Occipital lobe (tissue), 2 donors: Measurements from ENCODE around the gene VPS13D. TPM values are rescaled to one million over a fixed set of nuclear protein-coding genes. Genes with fewer than 3 reads are reported as not detected.
"Not testable (repeated sequence)": the region's sequence is repeated elsewhere in the genome, so short reads cannot be mapped to it uniquely, and the experiment has no call there.

ENCODE experiments used
- DNase-seq: peaks from one replicate; lab custom pipeline; 2025; lab: John Stamatoyannopoulos, UW
- total RNA-seq: library from RNA; depleted of rRNA; stranded (reverse); fragments of >200 nt; gene quantifications from one replicate; pipeline ENCODE4 v1.2.3, GENCODE V29; 2014

Gene VPS13D
- total RNA-seq, 1 donor from 2014 or later: 42.0 TPM

GRCh38 chr1:12196641-12197482, 33.0 kb upstream of the VPS13D start:
- no peak for DNase-seq

- DNase-seq: no peak
Observed at GRCh38 chr1:12197483-12197880, 32.3 kb upstream of the VPS13D start.

GRCh38 chr1:12200208-12200607, 29.6 kb upstream of the VPS13D start:
- no peak for DNase-seq

DNA sequence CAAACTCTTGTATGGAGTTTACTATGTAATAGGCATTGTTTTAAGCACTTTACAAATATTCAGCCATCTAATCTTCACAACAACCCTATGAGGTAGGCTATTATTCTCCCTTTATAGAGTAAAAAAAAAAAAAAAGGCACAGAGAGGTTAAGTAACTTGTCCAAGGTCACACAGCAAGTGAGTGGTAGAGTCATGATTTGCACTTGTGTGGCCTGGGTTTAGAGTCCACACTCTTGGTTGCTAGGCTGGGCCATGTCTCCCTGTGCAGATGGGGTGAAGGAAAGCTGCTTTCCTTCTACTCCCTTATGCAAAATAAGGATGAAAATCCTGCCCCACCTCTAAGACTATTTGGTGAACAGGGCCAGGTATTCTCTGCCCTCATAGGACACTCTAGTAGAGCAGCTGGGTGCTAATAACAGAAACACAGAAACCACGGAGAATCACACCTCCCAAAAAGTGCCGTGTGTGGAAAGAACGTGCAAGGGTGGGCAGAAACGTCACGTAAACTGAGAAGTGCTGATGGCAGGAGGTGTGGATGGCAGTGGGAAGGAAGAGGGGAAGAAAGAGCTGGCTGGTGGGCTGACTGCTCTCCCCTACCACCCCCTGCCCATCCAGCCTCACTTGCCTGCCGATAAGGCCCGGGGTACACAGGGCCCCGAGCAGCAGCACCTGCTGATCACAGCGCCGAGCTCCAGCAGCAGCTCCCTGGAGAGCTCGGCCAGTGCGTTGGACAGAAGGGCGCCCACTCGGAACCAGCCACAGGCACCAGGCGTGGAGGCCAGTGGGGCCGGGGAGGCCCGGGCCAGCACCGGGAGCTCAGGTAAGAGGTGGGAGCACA, 28.3 kb upstream of the VPS13D start:
- DNase-seq: no peak

GRCh38 chr1:12202190-12202497, 27.7 kb upstream of the VPS13D start:
- DNase-seq: no peak

GRCh38 chr1:12202577-12202976, 27.3 kb upstream of the VPS13D start:
- no peak for DNase-seq

DNA sequence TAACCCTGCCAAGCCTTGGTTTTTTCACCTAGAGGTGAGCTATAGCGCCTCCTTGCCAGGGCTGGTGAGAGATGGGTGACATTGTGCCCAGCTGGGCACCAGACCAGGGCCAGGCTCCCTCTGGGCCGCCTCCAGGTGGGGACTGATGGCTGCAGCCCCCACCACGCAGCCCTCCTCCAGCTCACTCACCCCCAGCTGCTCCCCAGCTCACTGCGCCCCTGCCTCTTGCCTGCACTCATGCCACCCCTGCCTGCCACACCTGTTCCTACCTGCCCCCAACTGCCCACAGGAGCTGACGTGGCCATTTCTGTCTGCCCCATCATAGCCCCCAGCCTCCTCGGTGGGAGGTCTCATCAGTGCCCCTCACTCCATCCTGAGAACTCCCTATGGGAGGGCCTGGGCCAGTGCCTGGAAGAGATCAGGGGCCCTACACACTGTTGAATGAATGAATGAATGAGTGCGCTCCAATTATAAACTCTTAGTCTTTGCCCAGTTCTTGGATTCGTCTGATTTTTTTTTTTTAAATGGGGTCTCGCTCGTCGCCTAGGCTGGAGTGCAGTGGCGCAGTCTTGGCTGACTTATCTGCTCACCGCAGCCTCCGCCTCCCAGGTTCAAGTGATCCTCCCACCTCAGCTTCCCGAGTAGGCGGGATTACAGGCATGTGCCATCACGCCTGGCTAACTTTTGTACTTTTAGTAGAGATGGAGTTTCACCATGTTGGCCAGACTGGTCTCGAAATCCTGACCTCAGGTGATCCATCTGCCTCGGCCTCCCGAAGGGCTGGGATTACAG, 26.4 kb upstream of the VPS13D start:
- DNase-seq: no peak

- no peak for DNase-seq
Observed at GRCh38 chr1:12204140-12204539, 25.7 kb upstream of the VPS13D start.

- no peak for DNase-seq
Observed at GRCh38 chr1:12204754-12205658, 24.8 kb upstream of the VPS13D start.

- DNase-seq: no peak
Observed at GRCh38 chr1:12206238-12206637, 23.6 kb upstream of the VPS13D start.

- DNase-seq: no peak
Observed at GRCh38 chr1:12206792-12207424, 22.9 kb upstream of the VPS13D start.

- DNase-seq: no peak
Observed at GRCh38 chr1:12208271-12208670, 21.6 kb upstream of the VPS13D start.

GRCh38 chr1:12208764-12209494, 20.9 kb upstream of the VPS13D start:
- peak; percentile 45 for DNase-seq

GRCh38 chr1:12209495-12209832, 20.4 kb upstream of the VPS13D start:
- no peak for DNase-seq

- DNase-seq: no peak
Observed at GRCh38 chr1:12215118-12215961, 14.5 kb upstream of the VPS13D start.

GRCh38 chr1:12219800-12220199, 10.0 kb upstream of the VPS13D start:
- DNase-seq: no peak

- DNase-seq: no peak
Observed at GRCh38 chr1:12220890-12221289, 8.9 kb upstream of the VPS13D start.

GRCh38 chr1:12222700-12223099, 7.1 kb upstream of the VPS13D start:
- not testable (repeated sequence) for DNase-seq

GRCh38 chr1:12224092-12224491, 5.7 kb upstream of the VPS13D start:
- DNase-seq: not testable (repeated sequence)
